HG03521 (cell line): ENCODE measurements around the gene DNAAF5.
"Not testable (repeated sequence)": the region's sequence is repeated elsewhere in the genome, so short reads cannot be mapped to it uniquely, and the experiment has no call there.

ENCODE experiments used
- ATAC-seq: cut with Tn5 transposase; IDR thresholded peaks from one replicate; pipeline ENCODE4 v1.9.1; 2021; ENCODE audit warnings: mild to moderate bottlenecking, moderate library complexity; ENCODE audit not compliant: unreplicated experiment

Gene DNAAF5

DNA sequence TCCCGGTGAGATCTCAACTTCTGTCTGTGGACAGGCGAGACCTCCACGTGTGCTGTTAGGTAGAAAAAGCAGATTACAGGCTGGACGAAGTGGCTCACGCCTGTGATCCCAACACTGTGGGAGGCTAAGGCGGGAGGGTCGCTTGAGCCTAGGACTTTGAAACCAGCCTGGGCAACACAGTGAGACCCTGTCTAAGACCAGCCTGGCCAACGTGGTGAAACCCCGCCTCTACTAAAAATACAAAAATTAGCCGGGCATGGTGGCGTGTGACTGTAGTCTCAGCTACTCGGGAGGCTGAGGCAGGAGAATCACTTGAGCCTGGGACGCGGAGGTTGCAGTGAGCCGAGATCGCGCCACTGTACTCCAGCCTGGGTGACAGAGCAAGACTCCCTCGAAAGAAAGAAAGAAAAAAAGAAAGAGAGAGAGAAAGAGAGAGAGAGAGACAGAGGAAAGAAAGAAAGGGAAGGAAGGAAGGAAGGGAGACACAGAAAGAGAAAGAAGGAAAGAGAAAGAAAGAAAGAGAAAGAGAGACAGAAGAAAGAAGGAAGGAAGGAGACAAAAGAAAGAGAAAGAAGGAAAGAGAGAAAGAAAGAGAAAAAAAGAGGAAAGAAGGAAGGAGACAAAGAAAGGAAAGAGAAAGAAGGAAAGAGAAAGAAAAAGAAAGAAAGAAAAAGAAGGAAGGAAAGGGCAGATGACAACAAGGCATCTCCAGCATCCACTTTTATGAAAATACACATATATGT, 76.2 kb downstream of the DNAAF5 start:
- ATAC-seq = no peak

DNA sequence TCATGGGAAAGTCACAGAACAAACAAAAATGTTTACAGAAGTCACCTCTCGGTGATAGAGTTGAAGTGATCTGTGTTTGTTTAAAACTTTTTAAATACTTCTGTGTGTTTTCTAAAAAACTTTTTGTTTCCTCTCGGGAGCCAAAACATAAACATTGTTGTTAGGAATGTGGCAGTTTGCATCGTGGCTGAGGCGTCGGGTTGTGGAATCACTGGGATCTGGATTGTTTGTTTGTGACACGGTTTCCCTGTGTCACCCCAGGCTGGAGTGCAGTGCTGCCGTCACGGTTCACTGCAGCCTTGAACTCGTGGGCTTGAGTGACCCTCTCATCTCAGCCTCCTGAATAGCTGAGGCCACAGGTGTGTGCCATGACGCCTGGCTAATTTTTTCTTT, 76.7 kb downstream of the DNAAF5 start:
- ATAC-seq = no peak

DNA sequence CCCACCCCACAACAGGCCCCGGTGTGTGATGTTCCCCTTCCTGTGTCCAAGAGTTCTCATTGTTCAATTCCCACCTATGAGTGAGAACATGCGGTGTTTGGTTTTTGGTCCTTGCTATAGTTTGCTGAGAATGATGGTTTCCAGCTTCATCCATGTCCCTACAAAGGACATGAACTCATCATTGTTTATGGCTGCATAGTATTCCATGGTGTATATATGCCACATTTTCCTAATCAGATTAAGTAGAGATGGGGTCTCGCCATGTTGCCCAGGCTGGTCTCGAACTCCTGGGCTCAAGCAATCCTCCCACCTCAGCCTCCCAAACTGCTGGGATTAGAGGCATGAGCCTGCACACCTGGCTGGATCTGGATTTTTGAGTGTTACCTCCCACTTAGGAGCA, 77.3 kb downstream of the DNAAF5 start:
- not testable (repeated sequence) for ATAC-seq

DNA sequence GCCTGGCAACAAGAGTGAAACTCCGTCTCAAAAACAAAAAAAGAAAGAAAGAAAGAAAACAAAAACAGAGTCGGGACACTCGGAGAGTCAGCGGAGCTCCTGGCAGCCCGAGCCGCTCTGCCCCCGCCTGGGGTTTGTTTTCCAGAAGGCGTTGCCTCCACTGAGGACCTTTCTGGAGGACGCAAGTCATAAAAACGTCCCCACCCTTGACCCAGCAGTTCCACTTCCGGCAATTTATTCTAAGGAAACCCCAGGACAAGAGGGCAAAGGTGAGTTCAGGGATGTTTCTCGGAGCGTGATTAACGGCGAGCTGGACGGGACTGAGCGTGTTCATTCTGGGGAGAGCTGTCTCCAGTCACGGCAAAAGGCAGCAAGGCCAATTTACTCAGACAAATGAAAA, 78.8 kb downstream of the DNAAF5 start:
- no peak for ATAC-seq

DNA sequence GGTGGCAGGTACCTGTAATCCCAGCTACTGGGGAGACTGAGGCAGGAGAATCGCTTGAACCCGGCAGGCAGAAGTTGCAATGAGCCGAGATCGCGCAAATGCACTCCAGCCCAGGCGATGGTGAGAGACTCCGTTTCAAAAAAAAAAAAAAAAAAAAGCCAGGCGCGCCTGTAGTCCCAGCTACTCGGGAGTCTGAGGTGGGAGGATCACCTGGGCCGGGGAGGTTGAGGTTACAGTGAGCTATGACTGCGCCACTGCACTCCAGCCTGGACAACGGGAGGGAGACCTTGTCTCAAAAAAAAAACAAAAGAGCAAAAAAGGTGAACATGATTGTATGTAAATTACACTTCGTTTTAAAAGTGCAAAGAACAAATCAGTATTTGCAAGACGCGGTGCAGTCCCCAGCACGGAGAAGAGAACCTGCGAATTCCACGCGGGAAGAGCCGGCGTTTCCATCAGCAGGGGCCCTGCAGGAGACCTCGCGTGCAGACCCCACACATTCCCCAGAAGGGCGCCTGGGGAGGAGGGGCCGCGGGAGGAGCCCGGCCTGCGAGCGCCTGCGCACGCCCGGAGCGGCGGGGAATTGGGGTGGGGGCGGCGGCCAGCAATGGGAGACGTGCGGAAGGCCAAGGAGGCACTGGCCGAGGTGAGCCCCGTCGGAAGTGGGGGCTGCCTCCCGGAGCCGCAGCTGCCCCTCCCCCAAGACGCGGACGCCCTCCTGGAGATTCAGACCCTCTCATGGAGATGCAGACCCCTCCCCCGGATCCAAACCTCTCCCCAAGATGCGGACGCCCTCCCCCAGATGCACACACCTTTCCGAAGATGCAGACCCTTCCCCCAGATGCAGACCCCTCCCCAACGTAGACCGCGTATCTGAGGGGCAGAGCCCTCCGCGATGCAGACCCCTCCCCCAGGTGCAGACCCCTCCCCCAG, 89.1 kb downstream of the DNAAF5 start:
- no peak for ATAC-seq

DNA sequence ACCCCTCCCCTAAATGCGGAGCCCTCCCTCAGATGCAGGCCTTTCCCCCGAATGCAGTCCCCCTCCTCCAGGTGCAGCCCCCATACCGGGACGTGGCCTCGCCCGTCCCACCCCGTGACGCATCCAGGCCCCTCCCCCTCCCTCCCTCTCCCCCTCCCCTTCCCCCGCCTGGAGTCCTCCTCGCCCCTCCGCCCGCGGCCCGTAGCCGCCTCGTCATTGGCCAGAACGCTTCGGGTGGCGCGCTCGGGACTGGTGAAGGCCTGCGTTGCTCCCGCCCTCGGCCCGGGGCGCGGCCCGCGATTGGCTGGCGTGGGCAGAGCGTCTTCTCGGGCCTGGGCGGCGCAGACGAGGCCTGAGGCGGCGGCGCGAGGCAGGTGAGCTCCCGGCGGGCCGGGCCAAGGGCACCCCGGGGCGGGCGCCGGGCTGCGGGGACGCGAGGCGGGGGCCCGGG, 89.8 kb downstream of the DNAAF5 start:
- peak; percentile 94 for ATAC-seq

DNA sequence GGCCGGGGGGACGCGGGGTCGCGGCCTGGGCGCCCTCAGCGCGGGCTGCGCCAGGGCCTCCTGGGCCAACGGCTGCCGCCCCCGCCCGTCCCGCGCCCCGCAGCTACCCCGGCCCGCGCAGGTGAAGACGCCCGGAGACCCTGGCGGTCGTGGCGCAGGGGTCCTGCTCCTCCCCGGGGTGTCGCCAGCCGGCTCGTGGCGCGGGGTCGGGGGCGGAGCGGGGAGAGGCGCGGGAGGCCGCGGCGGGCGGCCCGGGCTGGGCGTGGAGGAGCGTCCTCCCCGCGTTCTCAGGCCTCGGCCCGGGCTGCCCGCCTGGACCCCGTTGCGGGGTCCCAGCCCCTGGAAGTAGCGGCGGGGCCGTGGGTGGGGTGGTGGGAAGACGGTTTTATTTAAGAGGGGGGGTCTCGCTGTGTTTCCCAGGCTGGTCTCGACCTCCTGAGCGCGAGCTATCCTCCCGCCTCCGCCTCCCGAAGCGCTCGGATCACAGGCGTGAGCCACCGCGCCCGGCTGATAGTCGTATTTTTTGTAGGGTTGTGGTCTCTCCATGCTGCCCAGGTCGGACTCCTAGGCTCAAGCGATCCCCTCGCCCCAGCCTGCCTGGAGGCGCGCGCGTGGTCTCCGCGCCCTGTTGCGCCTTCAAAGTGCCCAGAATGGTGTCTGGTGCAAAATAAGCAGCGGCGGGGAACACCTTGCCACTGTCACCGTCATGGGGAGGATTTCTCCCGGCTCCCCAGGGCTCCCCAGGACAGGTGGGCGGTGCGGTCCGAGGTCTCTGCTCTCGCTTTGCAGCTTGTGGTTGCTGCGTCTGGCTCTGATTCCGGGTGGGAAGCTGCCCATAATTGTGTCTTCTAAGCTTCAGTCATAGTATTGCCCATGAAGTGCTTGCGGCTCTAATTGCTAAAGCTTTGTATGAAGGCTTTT, 90.5 kb downstream of the DNAAF5 start:
- ATAC-seq = peak; percentile 17

DNA sequence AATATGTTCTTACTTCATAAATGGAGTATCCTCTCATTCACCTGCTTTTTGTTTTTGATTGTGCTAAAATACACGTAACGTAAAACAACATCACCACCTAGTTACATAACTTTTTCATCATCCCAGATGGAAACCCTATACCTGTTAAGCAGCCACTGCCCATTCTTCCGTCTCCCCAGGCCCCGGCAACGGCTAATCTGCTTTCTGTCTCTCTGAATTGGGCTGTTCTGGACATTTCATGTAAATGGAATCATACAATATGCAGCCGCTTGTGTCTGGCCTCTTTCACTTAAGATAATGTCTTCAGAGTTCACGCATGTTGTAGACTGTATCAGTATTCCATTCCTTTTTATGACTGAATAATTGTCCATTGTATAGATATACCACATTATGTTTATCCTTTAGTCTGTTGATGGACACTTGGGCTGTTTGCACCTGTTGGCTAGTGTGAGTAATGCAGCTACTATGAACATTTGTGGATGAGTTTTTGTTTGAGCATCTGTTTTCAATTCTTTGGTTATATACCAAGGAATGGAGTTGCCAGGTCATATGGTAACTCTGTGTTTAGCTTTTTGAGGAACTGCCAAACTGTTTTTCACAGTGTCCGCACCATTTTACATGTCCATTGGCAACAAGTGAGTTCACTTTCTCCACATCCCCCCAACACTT, 91.7 kb downstream of the DNAAF5 start:
- no peak for ATAC-seq

DNA sequence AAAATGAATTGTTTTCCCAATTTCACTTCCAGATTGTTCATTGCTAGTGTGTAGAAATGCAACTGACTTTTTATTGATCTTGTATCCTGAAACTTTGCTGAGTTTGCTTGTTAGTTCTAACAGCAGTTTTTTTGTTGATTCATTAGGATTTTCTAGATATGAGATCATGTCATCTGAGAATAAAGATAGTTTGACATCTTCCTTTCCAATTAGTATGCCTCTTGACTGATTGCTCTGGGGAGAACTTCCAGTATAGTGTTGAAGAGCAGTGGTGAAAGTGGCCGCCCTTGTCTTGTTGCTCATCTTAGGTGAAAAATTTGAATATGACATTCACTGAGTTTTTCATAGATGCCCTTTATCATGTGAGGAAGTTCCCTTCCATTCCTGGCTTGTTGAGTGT, 93.8 kb downstream of the DNAAF5 start:
- no peak for ATAC-seq

DNA sequence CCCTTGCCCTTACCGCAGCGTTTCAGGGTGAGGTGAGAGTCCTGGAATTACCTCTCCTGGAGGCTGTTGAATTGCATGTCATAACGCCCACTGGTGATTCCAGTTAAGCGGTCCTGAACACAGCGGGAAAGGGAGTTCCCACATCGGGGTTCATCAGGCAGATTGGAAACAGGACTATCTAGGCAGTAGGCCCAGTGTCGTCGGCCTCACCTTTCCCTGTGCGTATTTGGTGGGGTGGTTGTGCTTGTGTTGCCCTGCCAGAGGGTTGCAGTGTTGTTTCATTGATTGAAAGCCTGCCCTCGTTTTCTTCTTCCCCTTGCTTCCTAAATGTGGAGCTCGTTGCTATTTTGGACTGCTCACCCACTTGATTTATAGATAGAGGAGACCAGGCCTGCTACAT, 95.2 kb downstream of the DNAAF5 start:
- ATAC-seq = no peak

DNA sequence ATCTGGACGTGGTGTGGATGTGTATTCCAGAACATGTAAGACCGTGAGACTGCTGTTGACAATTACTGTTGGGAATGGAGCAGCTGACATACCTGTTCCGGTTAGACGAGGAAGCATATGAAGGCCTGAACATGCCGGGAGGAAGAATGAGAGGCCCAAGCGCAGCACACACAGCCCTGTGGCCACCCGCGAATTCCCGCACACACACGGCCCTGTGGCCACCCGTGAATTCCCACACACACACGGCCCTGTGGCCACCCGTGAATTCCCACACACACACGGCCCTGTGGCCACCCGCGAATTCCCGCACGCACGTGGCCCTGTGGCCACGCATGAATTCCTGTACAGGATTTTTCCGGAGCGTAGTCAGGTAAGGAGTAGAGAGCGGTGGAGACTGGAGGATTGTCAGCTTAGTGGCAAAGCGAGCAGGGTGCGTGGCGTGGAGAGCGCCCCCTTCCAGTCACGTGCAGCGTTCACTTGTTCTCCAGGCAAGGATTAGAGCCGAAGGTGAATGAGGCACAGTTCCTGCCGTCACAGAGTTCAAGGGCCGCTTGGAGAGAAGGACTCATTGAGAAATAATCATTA, 96.3 kb downstream of the DNAAF5 start:
- ATAC-seq = no peak

DNA sequence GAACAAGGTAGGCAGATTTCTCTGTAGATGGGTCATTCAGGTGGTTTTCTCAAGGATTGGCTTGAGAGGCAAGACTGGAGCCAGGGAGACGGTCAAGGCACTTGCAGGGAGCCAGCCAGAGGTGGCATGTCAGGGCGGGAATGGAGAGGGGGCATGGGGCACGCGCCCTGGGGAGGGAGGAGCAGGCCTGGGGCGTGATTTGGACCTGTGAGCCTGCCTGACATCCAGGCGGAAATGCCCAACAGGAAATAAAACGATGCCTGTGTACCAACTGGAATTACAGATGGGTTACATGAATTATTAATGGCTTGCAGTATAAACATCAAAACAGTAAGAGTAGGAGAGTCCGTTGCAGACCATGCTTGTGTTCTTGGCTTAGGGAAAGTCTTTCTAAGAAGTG, 97.2 kb downstream of the DNAAF5 start:
- no peak for ATAC-seq

DNA sequence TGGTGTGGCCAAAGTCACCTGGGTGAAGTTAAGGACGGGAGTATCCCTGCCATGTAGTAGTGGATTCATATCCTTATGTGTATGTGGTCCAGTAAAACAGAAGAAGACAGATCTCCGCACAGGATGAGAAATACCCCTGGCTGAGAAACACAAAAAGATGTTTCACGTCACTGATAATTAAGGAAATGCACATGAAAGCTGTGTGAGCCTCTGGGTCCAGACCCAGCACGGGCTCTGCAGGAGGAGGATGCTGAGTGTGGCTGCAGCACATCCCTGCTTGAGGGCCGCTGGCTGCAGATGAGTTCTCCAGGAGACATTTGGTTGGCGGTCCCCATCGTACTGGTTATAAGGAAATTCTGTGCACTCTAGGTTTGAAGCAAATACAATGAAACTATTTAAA, 97.6 kb downstream of the DNAAF5 start:
- no peak for ATAC-seq

DNA sequence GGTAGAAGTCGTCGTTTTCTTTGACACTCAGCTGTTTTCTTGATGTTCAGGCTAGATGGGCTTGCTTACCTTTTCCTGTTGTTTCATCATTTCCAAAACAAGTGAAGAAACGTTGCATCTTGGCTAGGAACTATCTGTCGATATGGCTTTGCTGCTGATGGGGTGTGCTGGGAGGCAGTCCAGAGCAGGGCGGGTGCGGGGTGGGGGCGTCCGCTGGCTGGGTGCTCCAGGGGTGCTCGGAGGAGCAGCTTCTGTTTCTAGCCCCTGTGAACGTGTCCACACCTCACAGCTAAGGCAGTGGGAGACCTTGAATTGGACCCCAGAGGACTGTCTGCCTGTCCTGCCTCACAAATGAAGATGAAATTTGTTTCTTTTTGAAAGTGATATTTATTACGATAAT, 98.2 kb downstream of the DNAAF5 start:
- ATAC-seq = no peak

DNA sequence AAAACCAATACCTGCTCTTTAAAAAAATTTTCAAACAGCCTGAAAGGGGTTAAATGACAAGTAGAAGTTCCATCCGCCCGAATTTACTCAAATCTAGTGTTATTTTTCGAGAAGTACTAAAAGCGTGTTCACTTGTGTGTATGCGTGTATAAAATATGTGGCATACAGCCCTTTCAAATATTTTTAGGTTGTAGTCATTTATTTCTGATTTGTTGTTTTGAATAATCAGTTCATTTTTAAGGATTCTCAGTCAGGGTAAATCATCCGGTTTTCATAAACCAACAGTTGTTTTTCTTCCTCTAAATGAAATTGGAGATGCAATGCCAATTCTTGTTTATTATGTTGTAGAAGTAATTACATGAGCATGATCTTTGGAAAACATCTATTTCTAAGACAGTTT, 98.9 kb downstream of the DNAAF5 start:
- ATAC-seq = no peak

DNA sequence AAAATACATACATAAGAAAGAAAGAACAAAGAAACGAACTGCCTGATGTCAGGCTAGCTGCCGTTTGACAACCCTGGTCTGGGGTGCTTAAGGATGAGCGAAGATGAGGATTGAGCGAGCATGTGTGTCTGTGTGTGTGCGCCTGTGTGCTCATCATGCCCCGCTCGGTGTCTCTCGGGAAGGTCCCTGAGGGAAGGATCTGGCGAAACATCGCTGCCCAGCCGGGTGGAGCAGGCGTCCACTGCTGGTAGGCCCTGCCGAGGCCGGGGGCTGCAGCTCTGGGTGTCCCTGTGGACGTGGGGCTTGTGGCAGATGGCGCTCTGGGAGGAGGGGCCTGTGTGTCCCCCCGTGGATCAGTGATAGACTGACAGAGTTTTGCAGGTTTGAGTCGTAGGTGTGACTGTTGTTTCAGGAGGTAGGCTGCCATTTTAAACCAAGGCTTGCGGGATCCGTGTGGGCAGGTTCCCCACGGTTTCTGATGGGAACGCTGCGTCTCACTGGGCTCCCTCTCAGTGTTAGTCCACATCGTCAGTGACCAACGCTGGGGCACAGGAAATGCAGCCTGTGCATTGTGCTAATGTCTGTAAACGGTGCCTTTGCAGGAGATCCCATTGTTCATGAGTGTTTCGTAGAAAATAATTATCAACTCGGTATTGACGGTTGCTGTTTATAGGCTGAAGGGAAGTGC, 99.9 kb downstream of the DNAAF5 start:
- no peak for ATAC-seq

DNA sequence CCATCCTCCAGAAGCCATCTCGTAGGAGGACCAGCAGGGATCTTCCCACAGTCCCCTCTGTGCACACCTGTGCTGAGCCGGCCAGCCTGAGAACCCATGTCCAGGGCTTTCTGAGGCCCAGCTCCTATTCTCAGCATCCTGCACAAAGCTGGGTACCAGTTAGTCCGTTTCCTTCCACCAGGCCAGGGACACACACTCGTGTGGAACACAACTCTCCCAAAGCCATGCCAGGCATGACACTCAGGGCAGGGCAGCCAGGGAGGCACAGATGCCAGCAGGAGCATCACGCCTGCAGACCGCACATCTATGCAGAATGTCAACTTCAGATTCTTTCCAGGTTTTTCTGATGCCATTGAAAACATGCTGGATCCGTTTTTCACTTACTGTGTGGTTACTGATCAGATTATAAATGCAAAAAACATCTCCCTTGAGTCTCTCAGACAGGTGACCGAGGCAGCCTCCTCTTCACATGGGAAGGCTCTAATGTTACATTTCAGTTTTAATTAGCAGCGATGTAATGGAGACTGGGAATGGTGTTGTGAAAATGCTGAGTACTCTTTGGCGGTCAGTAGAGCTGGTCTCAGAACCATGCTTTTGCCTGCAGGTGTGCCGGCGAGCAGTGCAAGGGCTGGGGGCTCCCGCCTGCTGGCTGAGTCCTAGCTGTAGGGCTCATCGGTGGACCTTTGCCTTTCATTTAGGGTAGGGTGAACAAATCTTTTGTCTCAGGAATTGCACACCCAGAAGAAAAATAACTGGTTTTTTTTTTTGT, 102.5 kb downstream of the DNAAF5 start:
- no peak for ATAC-seq

DNA sequence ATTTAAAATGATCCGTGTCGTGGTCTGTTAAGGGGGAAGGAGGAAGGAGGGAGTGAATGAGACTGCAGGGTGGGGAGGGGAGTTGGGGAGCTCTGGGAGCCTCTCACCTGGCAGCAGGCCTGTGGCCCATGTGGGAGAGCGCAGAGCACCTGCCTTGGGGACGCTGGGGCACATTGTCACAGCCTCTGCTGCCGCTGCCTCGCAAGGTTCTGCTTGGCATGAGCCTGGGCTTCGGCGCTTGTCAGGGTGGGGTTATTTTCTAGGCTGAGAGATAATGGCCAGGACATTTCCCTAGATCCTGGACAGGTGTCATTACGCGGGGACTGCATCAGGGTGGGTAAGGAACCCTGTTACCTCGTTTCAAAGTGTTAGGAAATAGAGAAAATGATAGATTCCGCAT, 103.6 kb downstream of the DNAAF5 start:
- no peak for ATAC-seq
